C4-2B (cell line): ENCODE results near the gene KPNB1.
A peak's percentile ranks its signal among the peaks of the same experiment; 100 is the strongest.

Source experiments
- H3K27ac ChIP-seq: fragments of 450-650 bp; 2 replicates; pipeline ENCODE4 v1.5.1; 2017
- ZFX ChIP-seq: fragments of 450-650 bp; IDR thresholded peaks from 2 replicates; pipeline ENCODE4 v1.6.1; 2017
- TF ChIP-seq, protein P1 (sequence below): fragments of 450-650 bp; conservative IDR thresholded peaks from 2 replicates; pipeline ENCODE4 v1.5.1; 2017; ENCODE audit warnings: mild to moderate bottlenecking

KPNB1 gene

DNA sequence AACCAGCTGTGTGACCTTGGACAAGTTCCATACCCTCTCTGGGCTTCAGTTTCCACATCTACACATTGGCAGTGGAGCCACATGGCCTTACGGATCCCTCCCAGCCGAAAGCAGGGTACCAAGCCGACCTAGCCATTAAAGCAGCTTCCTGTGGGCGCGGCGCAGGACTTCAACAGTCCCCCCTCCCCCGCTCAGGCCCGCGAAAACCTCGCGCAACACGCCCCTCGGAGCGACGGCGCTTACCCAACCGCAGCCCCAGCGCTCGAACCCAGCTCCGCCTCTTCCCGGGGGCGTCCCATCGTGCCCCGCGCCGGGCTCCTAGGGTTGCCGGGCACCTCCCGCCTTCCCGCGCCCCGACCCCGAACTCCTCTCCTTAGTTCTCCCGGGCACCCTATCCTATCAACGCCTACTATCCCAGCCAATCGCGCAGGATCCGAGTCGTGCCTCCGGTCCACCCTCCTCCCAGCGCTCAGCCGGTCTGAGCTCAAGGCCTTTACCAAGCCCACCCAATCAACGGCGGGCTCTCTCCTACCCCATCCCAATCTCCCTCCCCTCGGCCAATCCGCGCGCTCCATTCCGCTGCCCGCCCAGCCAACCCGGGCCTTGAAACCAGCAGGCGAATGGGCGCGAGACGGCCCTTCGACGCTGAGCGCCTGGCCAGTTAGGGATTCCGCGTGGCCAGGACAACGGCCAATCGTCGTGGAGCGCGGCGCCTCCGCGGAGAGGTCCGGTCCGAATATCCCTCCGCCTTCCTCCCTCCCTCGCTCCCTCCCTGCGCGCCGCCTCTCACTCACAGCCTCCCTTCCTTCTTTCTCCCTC, at the start of gene KPNB1:
Gene KPNB1 (plus strand): TSS at position 767 of the 819 bp plus-strand sequence. CDS start 326 bp downstream, outside the sequence.
- peak within 1 kb of the TSS; percentile 93 for H3K27ac ChIP-seq
- no peak for TF ChIP-seq ZFX
- TF ChIP-seq, protein P1, sequence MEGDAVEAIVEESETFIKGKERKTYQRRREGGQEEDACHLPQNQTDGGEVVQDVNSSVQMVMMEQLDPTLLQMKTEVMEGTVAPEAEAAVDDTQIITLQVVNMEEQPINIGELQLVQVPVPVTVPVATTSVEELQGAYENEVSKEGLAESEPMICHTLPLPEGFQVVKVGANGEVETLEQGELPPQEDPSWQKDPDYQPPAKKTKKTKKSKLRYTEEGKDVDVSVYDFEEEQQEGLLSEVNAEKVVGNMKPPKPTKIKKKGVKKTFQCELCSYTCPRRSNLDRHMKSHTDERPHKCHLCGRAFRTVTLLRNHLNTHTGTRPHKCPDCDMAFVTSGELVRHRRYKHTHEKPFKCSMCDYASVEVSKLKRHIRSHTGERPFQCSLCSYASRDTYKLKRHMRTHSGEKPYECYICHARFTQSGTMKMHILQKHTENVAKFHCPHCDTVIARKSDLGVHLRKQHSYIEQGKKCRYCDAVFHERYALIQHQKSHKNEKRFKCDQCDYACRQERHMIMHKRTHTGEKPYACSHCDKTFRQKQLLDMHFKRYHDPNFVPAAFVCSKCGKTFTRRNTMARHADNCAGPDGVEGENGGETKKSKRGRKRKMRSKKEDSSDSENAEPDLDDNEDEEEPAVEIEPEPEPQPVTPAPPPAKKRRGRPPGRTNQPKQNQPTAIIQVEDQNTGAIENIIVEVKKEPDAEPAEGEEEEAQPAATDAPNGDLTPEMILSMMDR: no peak

DNA sequence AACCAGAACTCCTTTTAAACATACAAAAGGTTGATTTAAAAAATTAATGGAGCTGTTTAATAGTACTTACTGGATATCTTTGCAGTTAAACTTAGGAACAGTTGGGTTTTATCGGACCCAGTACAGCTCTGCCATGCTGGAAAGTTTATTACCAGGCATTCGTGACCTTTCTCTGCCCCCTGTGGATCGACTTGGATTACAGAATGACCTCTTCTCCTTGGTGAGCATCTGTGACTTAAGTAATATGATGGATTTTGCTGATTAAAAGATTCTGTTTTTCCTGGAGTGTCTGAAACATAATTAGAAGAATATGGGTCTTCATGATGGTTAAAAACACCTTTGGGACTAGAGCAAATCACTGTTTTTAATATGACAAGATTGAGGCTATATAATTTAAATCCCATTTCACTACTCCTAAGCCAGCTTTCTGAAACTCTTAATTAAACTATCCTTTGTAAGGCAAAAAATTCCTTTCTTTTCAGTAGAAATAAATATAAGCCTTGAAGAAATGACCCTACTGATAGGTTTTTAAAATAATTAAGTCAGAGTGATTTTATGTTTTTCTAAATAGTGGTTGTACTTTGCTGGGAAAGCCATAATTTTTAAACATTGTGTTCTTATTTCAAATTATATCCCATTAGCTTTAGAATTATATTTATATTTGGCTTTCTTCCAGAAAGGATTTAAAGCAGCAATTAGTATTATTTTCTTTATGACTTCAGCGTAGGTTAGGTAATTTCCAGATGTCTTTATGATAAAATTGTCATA, 45.7 kb upstream of the KPNB1 start:
- H3K27ac ChIP-seq: no peak overlapping the region
- TF ChIP-seq ZFX: no peak
- TF ChIP-seq, protein P1: no peak

DNA sequence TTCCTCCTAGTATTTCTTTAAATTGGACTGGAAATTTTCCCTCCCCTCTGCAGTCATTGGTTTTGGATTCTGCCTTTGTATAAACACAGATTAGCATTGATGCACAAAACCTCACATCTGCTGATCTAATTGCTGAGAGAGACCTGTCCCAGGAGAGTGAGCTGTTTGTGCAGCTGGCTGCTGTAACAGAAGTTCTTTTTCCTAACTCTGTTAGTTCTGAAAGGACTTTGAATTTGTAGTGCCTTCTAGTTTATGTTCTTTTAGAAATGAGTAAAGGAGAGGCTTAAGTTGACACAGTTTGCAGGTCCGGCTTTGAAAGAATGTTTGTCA, 45.2 kb upstream of the KPNB1 start:
- TF ChIP-seq, protein P1: no peak
- TF ChIP-seq ZFX: no peak
- H3K27ac ChIP-seq: no peak overlapping the region

DNA sequence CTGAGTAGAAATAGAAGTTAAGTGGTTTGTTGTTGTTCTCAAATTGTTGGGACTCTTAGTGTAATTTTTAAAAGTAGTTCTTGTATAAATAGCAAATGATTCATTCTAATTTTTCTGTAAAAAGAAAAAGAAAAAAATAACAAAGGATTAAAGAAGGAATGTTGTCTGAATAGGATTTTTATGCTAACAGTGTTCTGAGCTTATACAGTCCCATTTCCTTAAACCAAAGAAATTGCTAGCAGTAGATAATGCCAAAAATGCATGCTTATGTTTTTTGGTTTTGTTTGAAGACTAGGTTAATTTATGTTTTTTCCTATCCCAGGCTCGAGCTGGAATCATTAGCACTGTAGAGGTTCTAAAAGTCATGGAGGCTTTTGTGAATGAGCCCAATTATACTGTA, 44.7 kb upstream of the KPNB1 start:
- H3K27ac ChIP-seq: no peak overlapping the region
- no peak for TF ChIP-seq ZFX
- TF ChIP-seq, protein P1: no peak

DNA sequence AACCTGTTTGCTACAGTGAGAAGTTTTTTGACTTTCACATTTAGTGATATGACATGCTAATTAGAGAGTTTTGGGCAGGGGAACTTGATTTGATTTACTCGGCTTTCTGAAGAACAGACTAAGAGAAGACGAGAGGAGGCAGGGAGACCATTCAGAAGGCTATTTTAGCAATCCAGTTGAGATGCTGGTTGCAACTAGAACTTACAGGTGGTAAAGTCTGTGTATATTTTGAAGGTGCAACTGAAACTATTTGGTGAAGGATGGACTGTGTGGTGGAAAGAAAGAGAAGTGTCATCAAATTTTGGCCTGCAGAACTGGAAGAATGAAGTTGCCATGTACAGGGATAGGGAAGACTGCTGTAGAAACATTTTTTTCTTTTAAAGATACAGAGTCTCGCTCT, 42.2 kb upstream of the KPNB1 start:
- H3K27ac ChIP-seq: no peak overlapping the region
- TF ChIP-seq, protein P1: no peak
- no peak for TF ChIP-seq ZFX

DNA sequence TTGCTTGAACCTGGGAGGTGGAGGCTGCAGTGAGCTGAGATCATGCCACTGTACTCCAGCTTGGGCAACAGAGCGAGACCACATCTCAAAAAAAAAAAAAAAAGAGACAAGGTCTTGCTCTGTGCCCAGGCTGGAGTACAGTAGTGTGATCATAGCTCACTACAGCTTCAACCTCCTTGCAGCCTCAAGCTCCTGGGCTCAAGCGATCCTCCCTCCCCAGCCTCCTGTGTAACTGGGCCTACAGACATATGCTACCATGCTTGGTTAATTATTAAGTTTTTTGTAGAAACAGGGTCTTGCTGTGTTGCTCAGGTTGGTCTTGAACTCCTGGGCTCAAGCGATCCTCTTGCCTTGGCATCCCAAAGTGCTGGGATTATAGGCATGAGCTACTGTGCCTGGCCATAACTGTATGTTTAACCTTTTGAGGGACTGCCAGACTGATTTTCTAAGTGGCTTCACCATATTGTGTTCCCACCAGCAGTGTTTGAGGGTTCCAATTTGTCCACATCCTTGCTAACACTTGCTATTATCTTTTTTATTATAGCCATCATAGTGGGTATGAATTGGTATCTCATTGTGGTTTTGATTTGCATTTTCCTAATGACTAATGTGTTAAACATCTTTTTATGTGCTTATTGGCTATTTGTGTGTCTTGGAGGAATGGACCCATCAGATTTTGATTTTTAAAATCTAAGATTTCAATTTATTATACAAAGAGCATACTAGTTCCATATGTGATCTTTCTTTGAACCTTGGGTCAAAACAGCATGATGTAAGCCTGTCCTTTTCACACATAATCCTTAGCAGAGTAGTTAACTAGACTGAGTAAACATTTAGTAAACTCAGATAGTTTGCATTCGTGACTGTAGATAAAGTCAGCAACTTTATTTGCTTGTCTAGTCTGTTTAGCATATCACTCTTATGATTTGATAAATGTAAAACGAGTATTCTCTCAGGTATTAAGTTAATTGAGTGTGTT, 38.1 kb upstream of the KPNB1 start:
- H3K27ac ChIP-seq: peak overlapping the region; percentile 46
- TF ChIP-seq, protein P1: no peak
- no peak for TF ChIP-seq ZFX
